Dermis blood vessel endothelial cell (primary cell): ENCODE results near the gene SLC5A8. TPM values are rescaled to one million over a fixed set of nuclear protein-coding genes. Genes with fewer than 3 reads are reported as not detected.
"Not testable (repeated sequence)": the region's sequence is repeated elsewhere in the genome, so short reads cannot be mapped to it uniquely, and the experiment has no call there.

ENCODE experiments used
- DNase-seq: peaks from one replicate; pipeline ENCODE4 v3.0.0; 2010
- total RNA-seq: library from RNA; depleted of rRNA; stranded (reverse); fragments of >200 nt; gene quantifications from 2 replicates; pipeline ENCODE4 v1.2.3, GENCODE V29; 2014

Gene SLC5A8
- total RNA-seq, 1 donor from 2014 or later, result not detected

DNA sequence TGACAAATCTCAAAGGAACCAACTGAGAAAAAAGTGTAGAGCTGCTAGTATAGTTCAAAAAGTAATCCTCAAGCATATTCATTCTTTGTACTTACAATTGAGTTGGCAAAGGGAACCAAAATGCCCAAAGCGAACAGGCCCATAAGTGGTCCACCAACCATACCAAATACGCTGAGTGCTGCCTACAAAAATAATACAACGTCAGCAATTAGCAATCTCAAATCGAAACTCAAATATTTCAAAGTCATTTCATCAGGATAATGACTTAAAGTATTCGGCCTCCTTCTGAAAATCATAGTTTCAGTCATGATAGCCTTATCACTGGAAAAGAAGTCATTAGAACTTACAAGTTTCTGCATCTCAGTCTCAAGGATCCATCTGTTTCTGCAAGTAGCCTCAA is 42.0 kb downstream of the SLC5A8 start:
- DNase-seq, result no peak

DNA sequence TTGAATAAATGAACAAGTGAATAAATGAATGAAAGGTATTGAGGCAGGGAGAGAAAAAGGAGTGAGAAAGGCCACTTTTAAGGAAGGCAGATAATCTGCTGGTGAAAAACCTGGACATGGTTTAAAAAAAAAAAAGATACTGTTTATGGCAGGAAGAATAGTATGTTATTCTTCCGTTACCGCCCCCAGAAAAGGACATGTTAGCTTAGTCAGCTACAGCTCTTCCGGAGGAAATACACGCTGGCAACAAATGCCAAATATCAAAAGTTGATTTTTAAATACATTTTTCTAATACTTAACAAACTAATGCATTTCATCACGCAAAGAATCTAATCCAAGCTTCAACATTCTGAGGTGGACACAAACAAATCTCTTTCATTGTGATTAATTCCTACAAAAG is 43.2 kb downstream of the SLC5A8 start:
- peak; percentile 8 for DNase-seq

DNA sequence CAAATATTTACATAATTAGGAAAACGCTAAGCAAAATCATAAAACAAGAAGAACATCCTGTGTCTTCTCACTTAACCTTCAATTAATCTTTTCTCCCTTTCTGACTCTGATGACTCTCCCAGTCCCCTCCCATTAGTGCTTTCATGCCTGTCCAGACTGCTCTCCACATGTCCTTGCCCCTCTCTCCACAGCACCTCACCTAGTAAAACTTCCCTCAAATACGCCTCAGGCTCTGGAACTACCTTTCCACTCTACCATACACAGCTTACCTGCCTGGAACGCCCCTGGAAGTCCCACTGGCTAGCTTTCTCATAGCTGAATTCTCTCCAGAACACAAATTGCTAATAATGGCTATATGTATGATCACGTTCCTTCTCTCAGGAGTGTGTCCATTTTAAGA is 44.7 kb downstream of the SLC5A8 start:
- no peak for DNase-seq

DNA sequence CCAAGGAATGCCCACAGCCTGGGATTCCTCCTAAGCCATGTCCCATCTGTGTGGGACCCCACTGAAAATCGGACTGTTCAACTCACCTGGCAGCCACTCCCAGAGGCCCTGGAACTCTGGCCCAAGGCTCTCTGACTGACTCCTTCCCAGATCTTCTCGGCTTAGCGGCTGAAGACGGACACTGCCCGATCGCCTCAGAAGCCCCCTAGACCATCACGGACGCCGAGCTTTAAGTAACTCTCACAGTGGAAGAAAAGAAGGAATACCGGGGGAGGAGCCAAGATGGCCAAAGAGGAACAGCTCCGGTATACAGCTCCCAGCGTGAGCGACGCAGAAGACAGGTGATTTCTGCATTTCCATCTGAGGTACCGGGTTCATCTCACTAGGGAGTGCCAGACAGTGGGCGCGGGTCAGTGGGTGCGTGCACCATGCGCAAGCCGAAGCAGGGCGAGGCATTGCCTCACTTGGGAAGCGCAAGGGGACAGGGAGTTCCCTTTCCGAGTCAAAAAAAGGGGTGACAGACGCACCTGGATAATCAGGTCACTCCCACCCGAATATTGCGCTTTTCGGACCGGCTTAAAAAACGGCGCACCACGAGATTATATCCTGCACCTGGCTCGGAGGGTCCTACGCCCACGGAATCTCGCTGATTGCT is 64.1 kb downstream of the SLC5A8 start:
- not testable (repeated sequence) for DNase-seq

DNA sequence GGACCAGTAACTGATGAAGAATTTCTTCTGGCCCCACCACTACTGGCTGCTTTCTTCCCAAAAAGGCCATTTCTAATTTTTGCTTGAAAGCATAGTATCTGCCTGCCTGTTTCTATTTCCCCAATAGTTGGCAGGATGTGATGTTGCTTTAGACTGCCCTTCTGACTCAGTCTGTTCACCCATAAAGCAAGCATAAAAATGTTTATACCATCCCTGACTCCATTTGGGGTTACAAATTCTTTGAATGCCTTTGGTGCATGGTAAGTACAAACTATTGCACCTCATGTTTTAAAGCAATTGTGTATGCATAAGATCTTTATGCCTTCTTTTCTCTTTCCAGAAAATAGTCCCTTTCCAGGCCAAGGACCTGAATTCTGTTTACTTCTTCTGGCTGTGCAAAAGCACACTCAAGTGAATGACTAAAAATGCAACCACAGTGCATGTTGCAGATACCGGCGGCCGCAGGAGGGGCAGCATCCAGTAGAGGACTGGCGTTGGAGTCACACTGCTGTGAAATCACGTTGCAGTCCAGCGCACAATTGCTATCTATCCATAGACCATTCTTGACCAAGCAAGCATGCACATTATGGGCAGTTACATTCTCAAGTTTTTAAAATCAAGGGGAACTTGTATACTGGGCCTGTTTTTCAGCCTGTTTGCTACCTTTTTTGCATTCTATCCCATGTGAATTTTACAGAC is 82.4 kb downstream of the SLC5A8 start:
- no peak for DNase-seq

DNA sequence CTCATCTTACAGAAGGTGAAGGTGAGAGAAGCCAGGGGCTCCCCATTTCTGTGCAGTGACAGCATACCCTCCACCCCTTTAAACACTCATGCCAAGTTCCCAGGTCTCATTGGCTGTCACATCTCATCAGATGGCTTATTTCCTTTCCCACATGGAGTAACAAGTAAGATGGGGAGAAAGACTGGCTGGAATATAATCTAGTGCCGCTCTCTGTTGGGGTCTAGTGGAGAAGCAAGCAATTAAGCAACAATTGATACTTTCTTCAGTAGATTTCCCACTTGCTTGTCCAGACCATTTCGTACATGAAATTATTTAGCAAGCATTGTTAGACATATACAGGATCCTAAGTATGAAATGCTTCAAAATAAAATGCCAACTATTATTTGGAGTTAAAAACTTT is 92.2 kb downstream of the SLC5A8 start:
- no peak for DNase-seq

DNA sequence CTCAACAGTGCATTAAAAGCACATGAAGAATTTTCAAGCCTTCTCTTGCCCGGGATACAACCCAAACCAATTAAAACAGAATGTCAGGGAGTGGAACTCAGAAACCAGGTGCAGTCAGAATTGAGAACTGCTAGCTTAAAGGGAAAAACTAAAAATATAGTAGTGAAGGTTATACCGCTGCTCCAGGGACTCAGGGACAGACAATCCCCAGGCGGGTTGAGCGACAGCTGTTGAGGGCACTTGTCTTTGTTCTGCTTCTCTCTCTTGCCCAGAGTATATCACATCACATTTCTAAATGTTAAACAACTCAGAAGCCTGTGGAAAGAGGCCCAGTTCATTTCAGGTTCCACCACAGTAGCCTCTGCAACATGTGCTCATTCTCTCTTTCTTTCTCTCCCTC is 93.1 kb downstream of the SLC5A8 start:
- no peak for DNase-seq

DNA sequence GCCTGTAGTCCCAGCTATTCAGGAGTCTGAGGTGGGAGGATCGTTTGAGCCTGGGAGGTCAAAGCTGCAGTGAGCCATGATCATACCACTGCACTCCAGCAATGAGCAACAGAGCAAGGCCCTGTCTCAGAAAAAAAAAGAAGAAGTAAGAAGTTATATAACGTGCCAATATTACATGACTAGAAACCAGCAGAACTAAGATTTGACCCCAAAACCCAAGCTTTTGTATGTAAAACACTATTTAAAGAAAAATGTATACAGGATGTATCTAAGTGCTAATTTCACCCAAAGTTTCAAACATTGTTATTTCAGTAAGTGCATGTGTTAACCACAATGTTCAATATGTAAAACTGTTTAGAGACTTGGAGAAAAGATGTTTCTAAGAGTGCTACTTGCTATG is 94.7 kb downstream of the SLC5A8 start:
- DNase-seq, result no peak

DNA sequence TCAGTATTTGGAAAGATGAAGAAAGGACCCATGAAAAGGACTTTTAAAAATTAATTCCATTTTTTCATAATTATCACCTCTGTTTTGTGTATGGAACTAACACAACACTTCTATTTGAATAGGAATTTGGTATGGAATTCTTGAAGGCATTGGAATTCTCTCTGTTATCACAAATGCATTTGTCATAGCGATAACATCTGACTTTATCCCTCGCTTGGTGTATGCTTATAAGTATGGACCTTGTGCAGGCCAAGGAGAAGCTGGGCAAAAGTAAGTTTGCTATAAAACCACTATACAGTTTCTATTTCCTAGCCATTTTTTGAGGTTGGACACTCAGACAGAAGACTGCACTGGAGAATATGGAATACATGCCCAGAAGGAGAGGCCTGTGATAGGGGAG is 98.6 kb downstream of the SLC5A8 start:
- no peak for DNase-seq

DNA sequence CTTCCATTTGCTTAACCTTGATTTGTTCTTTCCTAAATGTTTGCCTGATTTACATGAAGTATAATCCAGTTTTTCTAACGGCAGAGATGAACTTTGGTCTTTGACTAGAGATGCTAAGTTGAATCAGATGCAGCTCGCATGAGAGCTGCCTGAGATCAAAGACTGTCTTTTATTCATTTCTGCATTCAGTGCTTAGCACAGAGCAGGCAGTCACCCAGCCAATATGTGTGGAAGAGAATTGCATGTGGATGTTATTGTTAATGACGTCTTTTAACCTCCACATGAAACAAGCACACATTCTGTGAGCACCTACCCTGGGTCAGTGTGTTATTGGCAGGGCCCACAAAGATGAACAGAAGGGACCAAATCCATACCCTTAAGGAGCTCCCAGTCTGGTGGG is 99.2 kb downstream of the SLC5A8 start:
- DNase-seq, result no peak

DNA sequence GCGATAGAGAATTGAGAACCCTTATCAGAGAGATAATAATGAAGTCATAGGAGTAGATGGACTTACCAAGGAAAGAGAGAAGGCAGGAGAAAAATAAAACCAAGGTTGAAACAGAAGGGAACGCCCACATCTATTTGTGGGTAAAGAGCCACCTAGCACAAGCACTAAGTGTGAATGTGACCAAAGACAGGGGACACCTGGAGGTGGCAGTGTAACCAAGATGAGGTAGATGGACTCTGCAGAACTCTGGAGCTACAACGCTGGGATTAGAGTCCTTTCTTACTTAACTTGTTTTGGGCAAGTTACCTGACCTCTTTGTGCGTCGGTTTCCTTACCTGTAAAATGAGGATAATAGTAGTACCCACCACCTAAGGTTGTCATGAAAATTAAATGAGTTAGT is 101.9 kb downstream of the SLC5A8 start:
- DNase-seq, result no peak

DNA sequence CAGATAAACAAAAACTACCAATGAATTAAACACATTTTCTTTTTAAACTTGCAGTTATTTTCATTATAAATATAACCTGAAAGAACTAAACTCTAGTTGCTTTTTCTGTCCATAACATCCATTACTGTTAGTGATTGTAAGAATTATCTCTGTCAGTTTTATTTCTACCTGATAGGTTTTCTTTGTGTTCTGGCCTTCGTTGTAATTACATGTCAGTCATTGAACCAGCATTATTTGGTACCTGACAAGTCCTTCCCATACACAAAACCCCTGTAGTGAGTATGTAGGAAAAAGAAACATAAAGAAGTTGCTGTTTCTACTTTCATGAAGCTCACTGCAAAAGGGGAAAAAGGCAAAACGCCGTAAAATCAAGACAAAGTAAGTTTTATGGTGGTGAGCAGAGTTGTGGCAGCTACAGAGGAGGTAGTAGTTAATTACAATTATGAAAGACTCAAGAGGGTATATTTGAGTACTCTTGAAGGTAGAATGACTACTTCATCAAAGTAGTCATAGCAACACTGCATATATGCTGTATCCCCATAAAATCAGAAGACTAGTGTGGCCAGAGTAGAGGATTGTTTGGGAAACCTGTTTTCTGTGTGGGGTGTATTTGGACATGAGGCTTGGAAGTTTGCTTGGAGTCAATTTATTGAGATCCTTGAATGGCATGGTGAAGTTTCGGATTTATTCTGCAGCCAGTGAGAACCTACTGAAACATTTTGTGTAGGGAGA is 102.8 kb downstream of the SLC5A8 start:
- no peak for DNase-seq

Other genes starting within 250 kb of the SLC5A8 start
- 19.9 and 33.5 TPM in 2 replicates for gene UTP20, start 69.9 kb upstream of the SLC5A8 start, total RNA-seq
- gene ARL1, start 197.5 kb upstream of the SLC5A8 start, total RNA-seq, result 105 and 138 TPM in 2 replicates